Activated T-cell treated with anti-CD3 and anti-CD28 coated beads for 1 hour (primary cell): Measurements from ENCODE around the gene RELA.
"Not testable (repeated sequence)": the region's sequence is repeated elsewhere in the genome, so short reads cannot be mapped to it uniquely, and the experiment has no call there.

ENCODE experiments used
- DNase-seq: peaks from one replicate; pipeline ENCODE4 v3.0.0-alpha.2; 2020; ENCODE audit warnings: low read depth

RELA gene

GRCh38 chr11:65646958-65647701, 15.6 kb downstream of the RELA start:
- no peak for DNase-seq

- no peak for DNase-seq
Observed at GRCh38 chr11:65646288-65646957, 16.3 kb downstream of the RELA start.

- no peak for DNase-seq
Observed at GRCh38 chr11:65645710-65646109, 17.0 kb downstream of the RELA start.

- no peak for DNase-seq
Observed at GRCh38 chr11:65644837-65645236, 17.9 kb downstream of the RELA start.

GRCh38 chr11:65643971-65644370, 18.7 kb downstream of the RELA start:
- DNase-seq = no peak

- DNase-seq = no peak
Observed at GRCh38 chr11:65642014-65642671, 20.6 kb downstream of the RELA start.

GRCh38 chr11:65641297-65642013, 21.3 kb downstream of the RELA start:
- no peak for DNase-seq

GRCh38 chr11:65640483-65641296, 22.0 kb downstream of the RELA start:
- peak; percentile 33 for DNase-seq

GRCh38 chr11:65639623-65640482, 22.9 kb downstream of the RELA start:
- peak; percentile 52 for DNase-seq

- not testable (repeated sequence) for DNase-seq
Observed at GRCh38 chr11:65639228-65639597, 23.5 kb downstream of the RELA start.

GRCh38 chr11:65637794-65638419, 24.8 kb downstream of the RELA start, which contains the start of gene SIPA1:
SIPA1 (plus strand) TSS chr11:65638101; CDS start chr11:65640922, 2,821 bp downstream.
- peak; percentile 66 for DNase-seq

- DNase-seq = no peak
Observed at GRCh38 chr11:65637032-65637557, 25.6 kb downstream of the RELA start.

GRCh38 chr11:65636108-65637031, 26.3 kb downstream of the RELA start:
- DNase-seq = no peak

GRCh38 chr11:65634905-65635731, 27.6 kb downstream of the RELA start:
- DNase-seq = no peak

GRCh38 chr11:65634440-65634839, 28.3 kb downstream of the RELA start:
- no peak for DNase-seq

GRCh38 chr11:65634109-65634436, 28.6 kb downstream of the RELA start:
- DNase-seq = no peak

- DNase-seq = no peak
Observed at GRCh38 chr11:65633390-65634108, 29.2 kb downstream of the RELA start.
